Activated CD4-positive, alpha-beta T cell treated with anti-CD3 and anti-CD28 coated beads, Interleukin-2, amount 10 ng/mL, durations not matched to agents 24 days and 14 days (primary cell): Measurements from ENCODE around the gene TLN1. TPM values are rescaled to one million over a fixed set of nuclear protein-coding genes. Genes with fewer than 3 reads are reported as not detected.

ENCODE experiments used
- total RNA-seq: library from RNA; stranded (reverse); gene quantifications from 2 replicates; pipeline ENCODE4 v1.2.3, GENCODE V29; 2022

Gene TLN1
- total RNA-seq, 1 donor from 2014 or later, result 220 TPM

Other genes with a start within 250 kb of the TLN1 start
- 6.9 and 7.9 TPM in 2 replicates for gene RUSC2, start 242.1 kb downstream of the TLN1 start, total RNA-seq
- gene TESK1, start 126.9 kb downstream of the TLN1 start, total RNA-seq, result 48.7 and 52.9 TPM in 2 replicates
- gene CD72, start 113.8 kb downstream of the TLN1 start, total RNA-seq, result 8.1 and 9.0 TPM in 2 replicates
- gene SIT1, start 81.3 kb downstream of the TLN1 start, total RNA-seq, result 80.4 and 81.8 TPM in 2 replicates
- 5,949 and 6,301 TPM in 2 replicates for gene RMRP, start 74.2 kb downstream of the TLN1 start, total RNA-seq
- 20.8 and 21.8 TPM in 2 replicates for gene CCDC107, start 73.9 kb downstream of the TLN1 start, total RNA-seq
- 9.9 and 10.8 TPM in 2 replicates for gene ARHGEF39, start 67.0 kb downstream of the TLN1 start, total RNA-seq
- 0.52 and 0.82 TPM in 2 replicates for gene CA9, start 58.3 kb downstream of the TLN1 start, total RNA-seq
- 3.6 and 3.8 TPM in 2 replicates for gene TPM2, start 42.3 kb downstream of the TLN1 start, total RNA-seq
- 27.0 and 27.6 TPM in 2 replicates for gene CREB3, start 471 bp upstream of the TLN1 start, total RNA-seq
- gene GBA2, start 17.0 kb upstream of the TLN1 start, total RNA-seq, result 46.7 and 50.1 TPM in 2 replicates
- gene RGP1, start 17.1 kb upstream of the TLN1 start, total RNA-seq, result 16.3 and 16.7 TPM in 2 replicates
- 0.88 TPM in 1 of 2 replicates, not detected in the other for gene MSMP, start 22.1 kb upstream of the TLN1 start, total RNA-seq
- gene NPR2, start 59.4 kb upstream of the TLN1 start, total RNA-seq, result 11.3 and 15.4 TPM in 2 replicates
- gene SPAG8, start 80.1 kb upstream of the TLN1 start, total RNA-seq, result 0.21 and 0.52 TPM in 2 replicates
- gene HINT2, start 82.8 kb upstream of the TLN1 start, total RNA-seq, result 42.3 and 42.5 TPM in 2 replicates
- gene FAM221B, start 96.5 kb upstream of the TLN1 start, total RNA-seq, result not detected in 2 replicates
- 2.0 and 2.3 TPM in 2 replicates for gene TMEM8B, start 97.0 kb upstream of the TLN1 start, total RNA-seq
- not detected in 2 replicates for gene OR13J1, start 138.2 kb upstream of the TLN1 start, total RNA-seq
- not detected in 2 replicates for gene HRCT1, start 174.0 kb upstream of the TLN1 start, total RNA-seq
- gene SPAAR, start 177.3 kb upstream of the TLN1 start, total RNA-seq, result not detected in 2 replicates
- not detected in 2 replicates for gene OR2S2, start 226.0 kb upstream of the TLN1 start, total RNA-seq